ENCODE measurements around the gene GLIS1. TPM values are rescaled to one million over a fixed set of nuclear protein-coding genes. Genes with fewer than 3 reads are reported as not detected.

The GLIS1 gene
- total and polyA plus RNA-seq, 2 of the 8 experiments (the other 6 are each of a cell fraction or from before 2014, with no cell fraction given) = 0.15 to 0.22 TPM

GRCh38 chr1:53505891-53506290 is 233.1 kb downstream of the GLIS1 start (continued):
- TF ChIP-seq CHD7 (IDR thresholded peaks at IDR 0.05; ENCODE audit: insufficient replicate concordance, low read length) = no peak

Data from H1 (cell line).